Calu3 (cell line): Measurements from ENCODE around the gene TNNT2. TPM values are rescaled to one million over a fixed set of nuclear protein-coding genes. Genes with fewer than 3 reads are reported as not detected.

Source experiments
- BruUV-seq: library from RNA; stranded (reverse); fragments of 400-500 nt; replicated peaks from 2 replicates; lab custom pipeline; 2021; lab: Mats Ljungman, UMichigan
- CTCF ChIA-PET: fragments of 300-600 bp; sonication (Branson Sonifier 250); formaldehyde crosslinking; loops from one replicate; lab custom pipeline; 2022; ENCODE audit warnings: antibody characterized with exemption; lab: Charles Lee
- DNase-seq: peaks from one replicate; pipeline ENCODE4 v3.0.0; 2022
- H3K27ac Mint-ChIP-seq: one replicate; pipeline ENCODE4 v1.8.0; 2022; ENCODE audit warnings: mixed read lengths; ENCODE audit not compliant: unreplicated experiment
- H3K27me3 Mint-ChIP-seq: one replicate; pipeline ENCODE4 v1.8.0; 2022; ENCODE audit warnings: mixed read lengths; ENCODE audit not compliant: unreplicated experiment
- H3K36me3 Mint-ChIP-seq: one replicate; pipeline ENCODE4 v1.8.0; 2022; ENCODE audit warnings: mild to moderate bottlenecking, moderate library complexity, mixed read lengths; ENCODE audit not compliant: insufficient read depth, unreplicated experiment
- H3K4me1 Mint-ChIP-seq: one replicate; pipeline ENCODE4 v1.8.0; 2022; ENCODE audit warnings: mild to moderate bottlenecking, low read depth, mixed read lengths; ENCODE audit not compliant: unreplicated experiment
- H3K4me3 Mint-ChIP-seq: one replicate; pipeline ENCODE4 v1.8.0; 2022; ENCODE audit warnings: mild to moderate bottlenecking, low read depth, moderate library complexity, mixed read lengths; ENCODE audit not compliant: unreplicated experiment
- H3K9me3 Mint-ChIP-seq: one replicate; pipeline ENCODE4 v1.8.0; 2022; ENCODE audit warnings: low read depth, mixed read lengths; ENCODE audit not compliant: unreplicated experiment
- intact Hi-C: fragments of 100-400 bp; cut with micrococcal nuclease; formaldehyde crosslinking; loops from one replicate; pipeline ENCODE4 v1.10.0; 2022; ENCODE audit not compliant: unreplicated experiment
- total RNA-seq: library from RNA; stranded (reverse); gene quantifications from 2 replicates; pipeline ENCODE4 v1.2.3, GENCODE V29; 2022
- TF ChIP-seq, protein P1 (sequence below): fragments of 200-600 bp; IDR thresholded peaks from one replicate; pipeline ENCODE4 v1.8.0; 2022; ENCODE audit warnings: antibody characterized with exemption; ENCODE audit not compliant: unreplicated experiment

Gene TNNT2
- total RNA-seq, 1 experiment from 2014 or later = 1.4 TPM

DNA sequence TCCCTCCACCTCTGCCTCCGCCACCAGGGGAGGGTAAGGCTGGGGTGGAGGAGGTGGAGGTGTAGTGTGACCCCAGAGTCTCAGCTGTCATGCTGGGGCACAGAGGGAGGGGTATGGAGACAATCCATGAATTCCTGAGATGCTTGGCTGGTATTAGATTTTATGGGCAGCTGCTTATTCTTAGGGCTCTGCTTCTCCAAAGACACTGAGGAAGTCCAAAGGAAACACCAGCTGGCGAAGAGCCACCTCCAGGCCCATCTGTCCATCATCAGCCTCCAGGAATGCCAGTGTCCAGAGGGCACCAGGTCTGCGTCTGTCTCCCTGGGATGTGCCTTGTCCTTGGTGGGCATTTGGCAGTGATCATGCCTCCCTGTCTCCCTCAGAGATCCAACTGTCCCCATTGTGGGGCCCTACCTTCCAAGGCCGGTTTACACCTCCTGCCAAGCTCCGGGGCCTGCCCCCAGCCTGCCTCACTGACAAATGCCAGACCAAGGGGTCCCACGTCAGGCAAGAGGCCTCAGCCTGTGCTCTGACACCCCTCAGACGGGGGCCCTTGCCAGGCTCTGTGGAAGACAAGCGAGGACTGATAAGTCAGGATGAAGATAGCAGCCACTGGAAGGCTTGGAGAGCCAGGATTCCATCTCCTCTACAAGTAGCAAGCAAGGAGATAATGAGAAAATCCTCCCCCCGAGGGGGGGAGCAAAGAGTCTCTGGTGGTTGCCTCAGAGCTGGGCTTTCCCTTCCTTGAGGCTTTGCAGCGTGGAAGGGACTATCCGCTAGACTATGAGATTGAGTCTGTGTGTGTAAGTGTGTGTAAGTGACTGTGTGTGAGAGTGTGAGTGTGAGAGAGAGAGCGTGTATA lies 42.5 kb upstream of the TNNT2 start:
- Mint-ChIP-seq H3K4me3 (no peak overlapping the region), H3K9me3 (no peaks in the 10 kb centered on the region), H3K27me3 (peaks cover 48% of the 10 kb centered on the region), H3K4me1 (no peaks in the 10 kb centered on the region), H3K27ac (no peak overlapping the region), H3K36me3 (no peaks in the 10 kb centered on the region)
- BruUV-seq = no TSS peak
- intact Hi-C loops = no loop called here
- TF ChIP-seq, protein P1, sequence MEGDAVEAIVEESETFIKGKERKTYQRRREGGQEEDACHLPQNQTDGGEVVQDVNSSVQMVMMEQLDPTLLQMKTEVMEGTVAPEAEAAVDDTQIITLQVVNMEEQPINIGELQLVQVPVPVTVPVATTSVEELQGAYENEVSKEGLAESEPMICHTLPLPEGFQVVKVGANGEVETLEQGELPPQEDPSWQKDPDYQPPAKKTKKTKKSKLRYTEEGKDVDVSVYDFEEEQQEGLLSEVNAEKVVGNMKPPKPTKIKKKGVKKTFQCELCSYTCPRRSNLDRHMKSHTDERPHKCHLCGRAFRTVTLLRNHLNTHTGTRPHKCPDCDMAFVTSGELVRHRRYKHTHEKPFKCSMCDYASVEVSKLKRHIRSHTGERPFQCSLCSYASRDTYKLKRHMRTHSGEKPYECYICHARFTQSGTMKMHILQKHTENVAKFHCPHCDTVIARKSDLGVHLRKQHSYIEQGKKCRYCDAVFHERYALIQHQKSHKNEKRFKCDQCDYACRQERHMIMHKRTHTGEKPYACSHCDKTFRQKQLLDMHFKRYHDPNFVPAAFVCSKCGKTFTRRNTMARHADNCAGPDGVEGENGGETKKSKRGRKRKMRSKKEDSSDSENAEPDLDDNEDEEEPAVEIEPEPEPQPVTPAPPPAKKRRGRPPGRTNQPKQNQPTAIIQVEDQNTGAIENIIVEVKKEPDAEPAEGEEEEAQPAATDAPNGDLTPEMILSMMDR = no peak
- no peak for DNase-seq
- CTCF ChIA-PET = no interaction called here

DNA sequence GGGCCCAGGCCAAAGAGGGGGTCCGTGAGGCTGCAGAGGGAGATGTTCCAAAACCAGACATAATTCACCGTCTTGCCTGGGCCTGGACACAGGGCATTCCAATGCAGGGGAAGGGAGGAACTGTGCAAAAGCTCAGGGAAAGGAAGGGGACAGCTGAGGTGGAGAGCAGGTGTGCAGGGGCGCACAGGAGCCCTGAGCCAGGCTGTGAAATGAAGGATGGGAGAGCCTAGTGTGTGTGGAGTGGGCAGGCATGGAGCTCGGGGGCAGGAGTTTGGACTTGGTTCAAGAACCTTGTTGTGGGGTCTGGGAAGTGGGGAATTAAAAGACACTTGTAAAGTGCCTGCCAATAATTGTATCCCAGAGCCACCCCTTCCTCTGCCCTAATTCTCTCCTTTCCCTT lies 41.8 kb upstream of the TNNT2 start:
- intact Hi-C loops = no loop called here
- CTCF ChIA-PET = no interaction called here
- Mint-ChIP-seq H3K36me3 (no peaks in the 10 kb centered on the region), H3K4me1 (no peaks in the 10 kb centered on the region), H3K27me3 (peaks cover 48% of the 10 kb centered on the region), H3K4me3 (no peak overlapping the region), H3K9me3 (no peaks in the 10 kb centered on the region), H3K27ac (no peak overlapping the region)
- TF ChIP-seq, protein P1 = no peak
- BruUV-seq = no TSS peak
- DNase-seq = no peak

- TF ChIP-seq, protein P1 = no peak
- no peak overlapping the region for H3K4me3 Mint-ChIP-seq
- no peaks in the 10 kb centered on the region for H3K36me3 Mint-ChIP-seq
- H3K9me3 Mint-ChIP-seq = no peaks in the 10 kb centered on the region
- BruUV-seq = no TSS peak
- peaks cover 48% of the 10 kb centered on the region for H3K27me3 Mint-ChIP-seq
- CTCF ChIA-PET = interaction anchor here (0.6 to 0.7 kb wide), 5 partner anchors 13 to 386 kb away, joined by 4 to 6 read pairs (median 5); no protein-coding TSS in a partner anchor
- intact Hi-C loops = no loop called here
- no peak overlapping the region for H3K27ac Mint-ChIP-seq
- no peaks in the 10 kb centered on the region for H3K4me1 Mint-ChIP-seq
- DNase-seq = no peak
Observed at GRCh38 chr1:201418461-201418860, 41.0 kb upstream of the TNNT2 start.

DNA sequence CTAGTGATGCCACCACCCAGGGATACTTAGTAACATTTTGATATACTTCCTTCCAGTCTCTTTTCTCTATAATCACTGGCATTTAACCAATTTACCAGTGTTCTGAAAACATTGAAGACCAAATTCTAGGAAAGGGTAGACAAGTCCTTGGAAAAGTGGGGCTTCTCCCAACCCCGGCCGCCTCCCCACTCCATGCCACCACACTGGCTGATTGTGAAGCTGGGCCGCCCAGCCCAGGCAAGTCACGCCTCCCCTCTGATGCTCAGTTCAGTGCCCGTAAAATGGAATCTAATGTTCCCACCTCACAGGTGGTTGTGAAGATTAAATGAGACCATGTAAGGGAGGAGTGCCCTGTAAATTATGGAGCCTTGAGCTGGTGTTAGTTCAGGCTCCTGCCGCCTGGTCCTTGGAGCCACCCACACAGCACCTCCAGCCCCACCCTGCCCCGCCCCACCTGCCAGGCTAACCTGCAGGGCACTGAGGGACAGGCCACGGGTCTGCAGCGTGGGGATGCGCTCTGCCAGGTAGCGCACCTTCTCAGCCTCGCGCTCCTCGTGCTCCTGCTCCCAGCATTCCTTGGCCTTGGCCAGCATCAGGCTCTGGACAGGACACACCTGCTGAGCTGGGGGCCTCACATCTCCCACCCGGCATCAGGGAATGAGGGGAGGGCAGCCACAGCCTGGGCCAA lies 36.7 kb upstream of the TNNT2 start:
- BruUV-seq = no TSS peak
- no peak overlapping the region for H3K4me3 Mint-ChIP-seq
- peaks cover 5% of the 10 kb centered on the region for H3K36me3 Mint-ChIP-seq
- TF ChIP-seq, protein P1 = no peak
- no peaks in the 10 kb centered on the region for H3K4me1 Mint-ChIP-seq
- CTCF ChIA-PET = no interaction called here
- H3K9me3 Mint-ChIP-seq = no peaks in the 10 kb centered on the region
- H3K27me3 Mint-ChIP-seq = peaks cover 28% of the 10 kb centered on the region
- no peak overlapping the region for H3K27ac Mint-ChIP-seq
- intact Hi-C loops = no loop called here
- DNase-seq = no peak
